DMS114 treated with DMSO at 0.1 percent for 48 hours (cell line): ENCODE results near the gene NAA20.
"Not testable (repeated sequence)": the region's sequence is repeated elsewhere in the genome, so short reads cannot be mapped to it uniquely, and the experiment has no call there.

ENCODE experiments used
- DNase-seq: peaks from one replicate; lab custom pipeline; 2025; ENCODE audit not compliant: unreplicated experiment; lab: John Stamatoyannopoulos, UW

The NAA20 gene

DNA sequence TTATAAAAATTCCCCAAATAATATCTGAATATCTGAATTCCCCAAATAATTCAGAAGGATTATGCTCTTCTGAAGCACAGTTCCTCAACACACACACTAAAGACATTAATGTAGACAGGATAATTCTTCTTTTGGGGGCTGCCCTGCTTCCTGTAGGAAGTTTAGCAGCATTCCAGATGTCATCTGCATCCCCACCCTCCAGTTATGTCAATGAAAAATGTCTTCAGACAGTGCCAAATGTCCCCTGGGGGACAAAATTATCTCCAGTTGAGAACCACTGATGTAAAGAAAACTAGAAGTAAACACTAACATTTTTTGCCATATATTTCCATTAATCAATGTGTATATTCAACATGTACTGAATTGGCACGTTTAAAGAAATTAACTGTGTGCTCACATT is 25.9 kb upstream of the NAA20 start:
- no peak for DNase-seq

- no peak for DNase-seq
Observed at GRCh38 chr20:19991854-19992253, 25.3 kb upstream of the NAA20 start.

GRCh38 chr20:19992996-19993908 is 23.9 kb upstream of the NAA20 start:
- no peak for DNase-seq

DNA sequence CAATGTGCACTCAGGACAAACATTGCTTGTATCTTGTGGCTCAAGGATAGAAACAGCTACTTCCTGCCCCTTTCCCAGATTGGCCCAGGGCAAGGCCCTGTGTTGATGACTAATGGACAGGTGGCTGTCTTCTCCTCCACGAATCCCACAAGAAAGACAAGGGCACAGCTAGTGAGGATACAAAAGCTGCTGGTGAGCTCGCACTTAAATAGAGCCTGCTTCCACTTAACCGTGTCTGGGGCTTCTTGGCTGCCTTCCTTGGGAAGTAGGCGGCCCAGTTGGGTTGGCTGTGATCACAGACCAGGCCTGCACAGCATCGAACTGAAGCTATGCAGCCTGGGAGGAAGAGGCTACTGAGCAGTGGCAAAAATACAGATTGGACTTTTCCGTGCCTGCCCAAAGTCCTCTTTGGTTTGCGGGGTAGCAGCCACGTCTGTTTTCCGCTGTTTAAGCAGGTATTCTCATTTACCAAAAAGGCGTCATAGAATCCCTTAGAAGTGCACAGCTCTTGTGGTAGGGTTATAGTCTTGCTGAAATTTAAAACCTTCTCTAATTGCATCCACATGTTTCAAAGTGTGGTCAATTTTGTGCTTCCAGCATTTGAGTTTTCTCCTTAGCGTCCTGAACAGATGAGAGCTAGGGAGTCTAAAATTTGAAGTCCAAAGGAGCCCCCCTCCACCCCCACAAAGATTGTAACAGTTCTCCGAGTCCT is 23.0 kb upstream of the NAA20 start:
- no peak for DNase-seq

- DNase-seq, result peak; percentile 45
Observed at GRCh38 chr20:19995220-19995863, 21.8 kb upstream of the NAA20 start.

- no peak for DNase-seq
Observed at GRCh38 chr20:19996222-19996621, 20.9 kb upstream of the NAA20 start.

DNA sequence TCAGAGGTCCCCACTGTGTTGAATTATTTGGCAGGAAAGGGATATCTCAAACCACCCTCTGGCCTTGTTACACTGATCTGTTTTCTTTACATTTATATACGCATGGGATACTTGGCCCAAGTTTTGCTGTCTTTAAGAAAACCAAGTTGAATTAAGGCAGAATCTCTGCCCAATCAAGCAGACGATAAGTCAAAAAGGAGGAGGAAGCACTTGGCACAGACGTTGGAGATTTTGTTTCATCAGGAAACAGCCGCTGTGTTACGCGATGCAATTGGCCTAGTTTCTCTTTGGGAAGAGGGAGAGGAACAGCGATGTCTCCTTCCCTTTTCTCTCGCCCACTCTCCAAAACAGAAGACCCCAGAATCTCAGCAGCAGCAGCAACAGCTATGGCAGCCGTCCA is 20.2 kb upstream of the NAA20 start:
- no peak for DNase-seq

DNA sequence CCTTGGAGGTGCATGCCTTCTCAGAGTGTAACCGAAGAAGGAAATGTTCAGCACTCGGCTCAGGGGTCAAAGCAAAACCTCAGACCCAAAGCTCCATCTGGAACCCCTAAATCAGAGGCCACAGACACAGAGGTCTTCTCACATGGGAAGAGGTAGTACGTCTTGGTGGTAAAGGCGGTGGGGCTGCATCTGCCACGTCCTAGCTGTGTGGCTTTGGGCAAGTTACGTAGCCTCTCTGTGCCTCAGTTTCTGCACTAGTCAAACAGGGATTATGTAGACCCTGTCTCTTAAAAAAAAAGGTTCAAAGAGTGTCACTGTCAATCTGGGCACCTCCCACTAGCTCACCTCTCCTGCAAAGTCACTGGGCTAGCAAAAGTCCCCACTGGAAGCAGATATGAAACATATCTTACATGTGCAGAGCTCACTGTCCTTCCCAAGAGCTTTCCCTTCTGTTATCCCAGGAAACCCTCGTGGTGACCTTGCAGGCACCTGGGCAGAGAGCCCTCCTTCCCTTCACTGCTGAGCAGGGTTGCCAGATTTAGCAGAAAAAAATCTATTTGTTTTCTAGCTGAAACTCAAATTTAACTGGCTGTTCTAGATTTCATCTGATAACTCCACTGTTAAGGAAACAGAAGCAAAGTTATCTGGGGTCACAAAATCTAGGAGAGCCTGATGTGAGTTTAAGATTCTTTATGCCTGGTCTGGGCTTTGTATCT is 18.0 kb upstream of the NAA20 start:
- no peak for DNase-seq

DNA sequence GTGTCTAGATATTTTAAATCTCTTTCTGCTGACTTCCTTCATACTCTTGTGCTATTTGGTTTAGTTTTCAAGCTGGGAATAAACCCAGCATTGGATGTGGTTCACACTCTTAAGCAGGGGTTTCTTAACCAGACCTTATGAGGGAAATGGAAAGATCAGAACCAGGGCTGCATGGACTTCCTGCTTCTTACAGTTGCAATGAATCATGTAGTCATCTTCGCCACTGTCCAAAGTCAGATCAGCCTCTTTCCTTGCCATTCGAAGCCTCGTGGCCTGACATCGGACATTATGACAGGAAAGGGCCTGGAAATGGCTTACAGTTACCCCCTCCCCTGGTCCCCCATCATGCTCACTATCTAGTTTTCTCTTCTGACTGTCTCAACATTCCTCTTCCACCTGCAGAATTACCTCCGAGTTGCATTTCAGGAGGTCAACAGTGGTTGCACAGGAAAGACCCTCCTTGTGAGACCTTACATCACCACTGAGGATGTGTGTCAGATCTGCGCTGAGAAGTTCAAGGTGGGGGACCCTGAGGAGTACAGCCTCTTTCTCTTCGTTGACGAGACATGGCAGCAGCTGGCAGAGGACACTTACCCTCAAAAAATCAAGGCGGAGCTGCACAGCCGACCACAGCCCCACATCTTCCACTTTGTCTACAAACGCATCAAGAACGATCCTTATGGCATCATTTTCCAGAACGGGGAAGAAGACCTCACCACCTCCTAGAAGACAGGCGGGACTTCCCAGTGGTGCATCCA is 16.8 kb upstream of the NAA20 start:
- no peak for DNase-seq

- DNase-seq, result no peak
Observed at GRCh38 chr20:20002101-20002998, 14.8 kb upstream of the NAA20 start.

DNA sequence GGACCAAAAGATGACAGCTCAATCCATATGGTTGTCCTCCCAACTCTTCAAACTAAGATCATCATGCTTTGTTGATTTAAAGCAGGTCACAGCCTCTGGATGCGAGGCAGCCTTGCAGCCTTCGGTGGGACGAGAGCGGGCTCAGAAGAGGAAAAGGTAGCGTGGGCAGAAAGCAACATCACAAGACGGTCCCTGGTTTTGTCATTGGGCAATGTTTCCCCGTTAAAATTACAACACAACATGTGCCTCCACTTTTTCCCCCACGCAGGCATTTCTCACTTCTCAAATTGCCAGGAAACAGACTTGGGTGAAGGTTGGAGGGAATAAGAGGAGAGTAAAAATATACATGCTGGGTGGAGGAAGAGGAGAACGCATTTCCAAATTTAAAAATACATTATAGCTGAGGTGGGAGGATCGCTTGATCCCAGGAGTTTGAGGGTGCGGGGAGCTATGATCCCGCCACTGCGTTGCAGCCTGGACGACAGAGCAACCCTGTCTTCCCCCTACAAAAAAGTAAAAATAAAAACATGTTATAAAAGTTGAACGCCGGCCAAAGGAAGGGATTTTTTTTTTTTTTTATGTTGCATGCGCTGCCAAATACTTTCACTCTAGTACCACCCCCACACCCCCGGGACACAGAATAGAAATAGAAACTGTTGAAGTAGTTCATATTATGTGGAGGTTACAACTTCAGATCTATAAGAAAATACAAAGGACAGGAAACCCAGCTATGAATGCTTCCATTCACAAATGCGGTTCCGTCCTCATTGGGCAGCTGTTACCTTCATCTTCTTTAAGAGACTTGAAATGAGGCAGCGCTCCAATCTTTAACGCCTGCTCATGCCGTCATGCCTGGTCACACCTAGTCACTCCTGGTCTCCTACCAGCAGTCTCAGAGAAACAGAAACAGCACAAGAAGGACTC is 13.9 kb upstream of the NAA20 start:
- DNase-seq, result no peak

GRCh38 chr20:20003955-20004322 is 13.2 kb upstream of the NAA20 start:
- not testable (repeated sequence) for DNase-seq

- DNase-seq, result no peak
Observed at GRCh38 chr20:20005342-20005741, 11.8 kb upstream of the NAA20 start.

- no peak for DNase-seq
Observed at GRCh38 chr20:20009784-20010253, 7.3 kb upstream of the NAA20 start.

DNA sequence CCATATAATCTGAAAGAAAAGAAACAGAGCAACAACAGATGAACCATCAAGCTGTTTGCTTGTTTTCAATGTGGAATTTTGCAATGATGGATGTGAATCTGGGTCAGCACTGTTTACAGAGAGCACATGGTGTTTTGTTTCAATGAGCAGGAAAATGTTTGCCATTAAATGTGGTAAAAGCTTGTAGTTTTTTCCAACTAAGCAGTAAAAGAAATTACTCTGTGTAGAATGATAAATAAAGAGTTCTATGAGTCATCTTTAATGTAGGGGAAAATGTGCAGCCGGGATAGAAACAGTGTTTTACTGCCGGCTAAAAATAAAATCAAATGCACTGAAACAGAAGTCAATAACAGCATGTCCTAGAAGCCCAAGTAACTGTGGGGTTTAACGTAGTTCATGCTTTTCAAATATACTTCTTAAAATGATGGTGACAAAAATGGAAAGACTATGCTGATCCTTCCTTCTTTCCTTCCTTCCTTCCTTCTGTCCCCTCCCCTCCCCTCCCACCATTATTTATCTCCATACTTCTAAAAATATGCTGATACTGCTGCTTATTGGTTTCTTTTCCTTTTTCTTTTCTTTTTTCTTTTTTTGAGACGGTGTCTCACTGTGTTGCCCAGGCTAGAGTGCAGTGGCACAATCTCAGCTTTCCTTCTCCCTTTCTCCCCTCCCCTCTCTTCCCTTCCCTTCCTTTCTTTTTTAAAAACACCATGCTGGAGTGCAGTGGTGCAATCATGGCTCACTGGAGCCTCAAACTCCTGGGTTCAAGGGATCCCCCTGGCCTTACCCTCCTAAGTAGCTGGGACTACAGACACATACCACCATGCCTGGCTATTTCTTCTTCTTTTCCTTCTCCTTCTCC is 6.3 kb upstream of the NAA20 start:
- no peak for DNase-seq

- no peak for DNase-seq
Observed at GRCh38 chr20:20012541-20012940, 4.6 kb upstream of the NAA20 start.

DNA sequence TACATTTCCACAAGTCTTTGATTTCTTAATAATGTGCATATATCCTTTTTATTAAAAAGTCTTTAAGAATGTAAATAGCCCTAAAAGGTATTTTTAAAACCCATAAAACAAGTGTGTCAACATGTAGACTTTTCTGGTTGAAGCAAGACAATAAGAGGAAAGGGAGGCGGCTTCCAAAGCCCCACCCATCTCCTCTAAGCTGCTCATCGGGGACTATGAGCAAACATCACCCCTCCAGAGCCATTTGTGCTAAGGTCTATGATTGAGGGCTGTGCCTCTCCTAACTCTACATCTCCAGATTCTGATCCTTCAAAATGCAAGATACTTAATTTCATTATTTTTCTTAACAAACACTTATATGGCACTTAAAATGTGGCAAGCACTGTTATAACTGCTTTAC is 2.5 kb upstream of the NAA20 start:
- no peak for DNase-seq

DNA sequence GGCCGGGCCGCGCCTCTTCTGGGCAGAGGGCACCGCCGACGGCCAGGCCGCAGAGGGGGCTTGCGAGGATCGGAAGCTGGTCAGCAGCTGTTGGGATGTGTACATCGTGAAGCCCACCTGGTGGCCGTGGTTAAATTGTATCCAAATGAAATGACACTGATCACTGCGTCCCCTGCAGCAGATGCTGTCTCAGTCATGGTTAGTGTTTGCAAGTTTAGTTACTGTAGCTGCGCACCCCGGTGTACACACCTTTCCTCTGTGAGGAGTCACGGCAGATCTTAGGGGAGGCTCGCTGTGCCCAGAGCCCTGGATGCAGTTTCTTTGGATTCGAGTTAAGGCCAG is 653 bp downstream of the NAA20 start:
- DNase-seq, result no peak
